GM18502 (cell line): Measurements from ENCODE around the gene TMEM94.
"Not testable (repeated sequence)": the region's sequence is repeated elsewhere in the genome, so short reads cannot be mapped to it uniquely, and the experiment has no call there.

Source experiments
- ATAC-seq: cut with Tn5 transposase; IDR thresholded peaks from one replicate; pipeline ENCODE4 v1.9.1; 2021; ENCODE audit warnings: mild to moderate bottlenecking; ENCODE audit not compliant: unreplicated experiment, poor library complexity

Gene TMEM94

DNA sequence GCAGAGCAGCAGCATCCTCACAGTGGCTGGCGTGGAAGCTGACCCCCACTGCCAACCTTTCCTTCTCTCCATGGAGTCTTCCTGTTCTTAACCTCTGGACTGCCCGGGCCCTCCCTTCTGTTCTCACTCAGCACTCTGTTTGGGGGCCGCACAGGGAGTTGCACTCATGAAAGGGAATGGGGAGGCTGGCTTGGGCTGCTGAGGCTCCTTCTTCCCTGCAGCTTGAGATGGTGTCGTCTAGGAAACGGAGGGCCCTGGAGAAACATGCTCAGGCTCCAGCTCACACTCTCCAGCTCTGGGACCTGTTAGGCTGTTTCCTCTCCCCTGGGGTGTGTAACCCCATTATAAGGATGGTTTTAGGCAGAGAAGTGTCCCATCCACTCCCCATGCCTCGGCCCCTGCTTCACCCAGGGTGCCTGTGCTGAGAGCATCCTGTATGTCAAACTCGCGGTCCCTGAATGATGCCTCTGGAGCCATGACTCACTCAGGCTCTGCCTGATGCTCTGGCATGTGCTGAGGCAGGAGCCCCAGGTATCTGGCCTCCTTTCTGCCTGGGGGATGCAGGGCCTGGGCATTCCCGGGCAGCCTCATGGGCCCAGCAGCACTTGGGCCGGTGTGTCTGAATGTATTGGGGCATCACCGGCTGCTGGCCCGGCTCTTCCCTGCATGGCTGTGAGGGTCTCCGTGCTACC lies 18.9 kb downstream of the TMEM94 start:
- no peak for ATAC-seq

DNA sequence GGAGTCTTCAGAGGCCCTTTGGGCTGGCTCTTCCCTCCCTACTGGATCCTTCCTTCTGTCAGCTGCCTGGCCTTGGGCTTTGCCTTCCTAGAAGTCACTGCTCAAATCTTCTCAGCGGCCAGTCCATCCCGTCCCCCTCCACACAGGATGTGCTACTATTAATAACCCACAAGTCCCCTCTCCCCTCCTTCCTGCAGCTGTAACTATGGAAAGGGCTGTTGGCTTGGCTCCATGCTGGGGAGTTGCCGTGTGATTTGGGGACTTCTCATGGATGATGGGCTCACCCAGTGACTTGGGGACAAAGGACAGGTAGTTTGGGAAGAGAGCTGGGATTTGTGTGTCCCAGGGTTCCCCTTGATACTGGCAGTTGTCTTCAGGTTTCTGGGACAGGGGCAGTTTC lies 19.4 kb downstream of the TMEM94 start:
- ATAC-seq: no peak

DNA sequence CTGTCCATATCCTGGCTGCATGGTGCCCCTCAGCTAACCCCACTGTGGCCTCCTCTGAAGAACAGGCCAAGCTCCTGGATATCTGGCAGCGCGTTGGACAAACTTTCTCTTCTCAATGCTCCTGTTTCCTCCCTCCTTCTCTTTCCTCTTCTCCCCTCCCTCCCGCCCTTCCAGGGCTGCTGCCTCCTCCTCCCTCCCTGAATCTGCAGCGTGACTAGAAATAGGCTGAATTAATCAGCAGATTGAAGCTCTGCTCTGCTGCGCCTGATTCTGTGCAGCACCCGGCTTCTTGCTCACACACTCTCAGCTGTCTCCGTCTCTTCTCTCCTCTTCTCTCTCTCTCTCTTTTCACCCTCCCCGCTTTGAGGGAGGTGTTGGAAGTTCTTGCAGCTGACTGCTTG lies 19.8 kb downstream of the TMEM94 start:
- ATAC-seq: no peak

- ATAC-seq: no peak
Measured at GRCh38 chr17:75476752-75477489, 20.5 kb downstream of the TMEM94 start.

GRCh38 chr17:75477490-75477862 lies 21.0 kb downstream of the TMEM94 start:
- not testable (repeated sequence) for ATAC-seq

GRCh38 chr17:75478508-75478907 lies 22.1 kb downstream of the TMEM94 start:
- ATAC-seq: no peak

DNA sequence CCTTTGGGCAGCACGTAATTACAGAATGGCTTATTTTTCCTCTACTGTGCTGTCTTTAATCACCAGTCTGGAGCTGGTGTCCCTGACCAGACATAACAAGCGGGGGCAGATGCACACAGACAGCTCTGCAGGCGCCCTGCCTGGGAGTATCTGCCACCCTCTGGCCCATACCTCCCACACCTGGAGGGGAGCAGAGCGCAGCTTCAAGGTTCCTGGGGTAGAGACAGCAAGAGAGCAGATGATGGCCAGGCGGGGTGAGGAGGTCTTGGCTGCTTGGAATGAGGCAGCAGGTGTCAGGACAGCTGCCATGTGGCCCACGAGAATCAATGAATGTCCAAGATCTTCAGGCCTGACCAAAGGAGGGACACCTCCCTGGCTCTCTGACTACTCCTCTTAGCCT lies 23.8 kb downstream of the TMEM94 start:
- ATAC-seq: no peak

DNA sequence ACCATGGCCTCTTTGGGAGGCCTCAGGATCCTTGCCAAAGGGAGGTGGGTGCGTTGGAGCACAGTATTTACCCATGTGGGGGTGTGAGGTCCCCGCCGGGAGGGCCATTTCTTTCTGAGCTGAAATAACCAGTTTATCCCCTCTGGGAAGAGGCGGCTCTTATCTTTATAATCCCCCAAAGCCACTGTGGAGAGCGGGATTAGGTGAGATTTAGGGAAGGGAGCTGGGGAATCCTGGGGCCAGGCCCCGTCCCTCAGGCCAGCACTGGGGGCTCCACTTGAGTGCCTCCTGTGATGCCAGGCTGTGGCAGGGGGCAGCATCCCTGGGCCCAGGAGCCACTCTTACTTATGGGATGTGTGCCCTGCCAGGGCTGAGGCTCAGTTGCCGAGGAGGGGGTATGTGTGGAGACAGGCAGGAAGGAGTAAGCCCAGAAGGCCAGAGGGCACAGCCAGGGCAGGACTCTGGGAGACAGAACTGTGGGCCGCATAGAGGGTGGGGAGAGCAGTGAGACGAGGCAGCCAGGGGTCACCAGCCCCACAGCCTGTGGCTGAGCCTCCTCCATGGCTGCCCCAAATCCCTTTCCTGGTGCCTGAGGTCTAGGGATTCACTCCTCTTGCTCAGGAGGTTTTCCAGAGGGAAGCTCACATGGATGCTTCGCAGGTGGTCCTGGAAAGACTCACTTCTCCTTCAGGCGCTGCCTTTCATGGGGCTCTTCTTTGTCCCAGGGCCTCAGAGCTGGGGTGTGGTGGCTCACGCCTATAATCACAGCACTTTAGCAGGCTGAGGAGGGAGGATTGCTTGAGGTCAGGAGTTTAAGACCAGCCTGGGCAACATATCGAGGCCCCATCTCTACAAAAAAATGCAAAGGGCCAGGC lies 25.0 kb downstream of the TMEM94 start:
- no peak for ATAC-seq

DNA sequence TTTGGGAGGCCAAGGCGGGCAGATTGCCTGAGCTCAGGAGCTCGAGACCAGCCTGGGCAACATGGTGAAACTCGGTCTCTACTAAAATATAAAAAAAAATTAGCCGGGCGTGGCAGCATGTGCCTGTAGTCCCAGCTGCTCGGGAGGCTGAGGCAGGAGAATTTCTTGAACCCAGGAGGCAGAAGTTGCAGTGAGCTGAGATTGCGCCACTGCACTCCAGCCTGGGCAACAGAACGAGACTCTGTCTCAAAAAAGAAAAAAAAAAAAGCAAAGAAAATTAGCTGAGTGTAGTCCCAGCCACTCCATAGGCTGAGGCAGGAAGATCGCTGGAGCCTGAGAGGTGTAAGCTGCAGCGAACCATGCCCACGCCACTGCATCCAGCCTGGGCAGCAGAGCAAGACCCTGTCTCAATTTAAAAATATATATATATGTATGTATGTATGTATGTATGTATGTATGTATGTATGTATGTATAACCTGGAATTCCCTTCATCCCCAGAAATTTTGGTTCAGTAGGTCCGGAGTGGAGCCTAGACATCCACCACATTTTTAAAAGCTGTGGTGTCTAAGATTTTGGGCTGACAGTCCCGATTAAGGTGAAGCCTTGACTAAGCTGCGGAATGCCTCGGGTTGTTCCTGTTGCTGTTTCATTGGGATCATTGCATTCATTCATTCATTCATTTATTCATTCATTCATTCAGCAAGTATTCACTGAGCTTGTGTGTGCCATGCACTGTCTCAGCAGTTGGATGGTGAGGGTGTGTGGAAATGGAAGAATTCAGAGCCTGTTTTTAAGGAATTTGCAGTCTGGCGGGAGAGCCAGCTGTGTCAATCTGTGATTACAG lies 25.9 kb downstream of the TMEM94 start:
- no peak for ATAC-seq

DNA sequence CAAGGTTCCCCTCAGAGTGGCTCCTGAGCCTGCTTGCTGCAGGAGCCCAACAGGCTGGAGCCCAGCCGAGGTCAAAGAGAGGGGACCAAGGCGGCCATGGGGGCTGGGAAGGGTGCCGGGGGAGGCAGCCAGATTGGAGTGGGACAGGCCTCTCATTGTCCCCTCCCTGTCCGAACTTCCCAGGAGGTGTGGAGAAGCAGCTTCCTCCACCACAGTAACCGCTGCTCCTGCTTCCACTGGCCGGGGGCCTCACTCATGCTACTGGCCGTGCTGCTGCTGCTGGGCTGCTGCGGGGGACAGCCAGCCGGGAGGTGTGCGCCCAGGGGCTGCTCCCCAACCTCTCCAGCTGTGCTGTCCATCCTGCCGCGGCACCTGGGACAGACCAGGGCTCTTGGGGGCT lies 29.3 kb downstream of the TMEM94 start:
- no peak for ATAC-seq

DNA sequence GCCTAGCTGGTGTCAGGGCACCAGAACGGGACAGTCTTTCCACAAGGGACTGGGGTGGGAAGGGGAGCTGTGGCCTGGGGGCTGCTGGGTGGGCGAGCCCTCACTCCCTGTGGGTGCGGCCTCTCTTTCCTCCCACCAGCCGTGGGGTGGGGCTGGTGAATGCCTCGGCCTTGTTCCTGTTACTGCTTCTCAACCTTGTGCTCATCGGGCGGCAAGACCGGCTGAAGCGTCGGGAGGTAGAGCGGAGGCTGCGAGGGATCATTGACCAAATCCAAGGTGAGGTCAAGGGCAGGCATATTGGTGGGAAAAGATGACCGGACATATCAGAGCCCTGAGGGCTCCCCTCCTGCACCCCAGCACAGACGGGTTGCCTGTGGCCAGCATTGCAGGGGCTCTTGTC lies 29.7 kb downstream of the TMEM94 start:
- no peak for ATAC-seq

DNA sequence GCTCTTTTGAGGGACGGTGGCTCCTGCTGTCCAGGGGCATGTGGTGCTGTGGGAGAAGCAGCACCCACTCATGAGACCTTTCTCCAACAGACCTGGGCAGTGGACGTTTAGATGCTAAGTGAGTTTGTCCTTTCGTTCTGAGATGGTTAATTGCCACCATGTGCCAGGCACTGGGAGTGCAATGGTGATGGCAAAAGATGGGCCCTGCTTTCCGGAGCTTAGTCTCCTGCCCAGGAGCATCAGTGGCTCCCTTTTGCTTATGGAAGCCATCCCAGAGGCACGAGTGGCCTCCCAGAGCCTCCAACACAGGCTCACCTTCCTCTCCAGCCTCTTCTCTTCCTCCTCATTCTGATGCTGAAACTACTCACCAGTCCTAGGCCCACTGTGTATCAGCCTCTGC lies 30.5 kb downstream of the TMEM94 start:
- no peak for ATAC-seq

GRCh38 chr17:75487351-75488070 lies 31.1 kb downstream of the TMEM94 start:
- ATAC-seq: no peak

GRCh38 chr17:75488693-75489510 lies 32.5 kb downstream of the TMEM94 start:
- ATAC-seq: no peak

DNA sequence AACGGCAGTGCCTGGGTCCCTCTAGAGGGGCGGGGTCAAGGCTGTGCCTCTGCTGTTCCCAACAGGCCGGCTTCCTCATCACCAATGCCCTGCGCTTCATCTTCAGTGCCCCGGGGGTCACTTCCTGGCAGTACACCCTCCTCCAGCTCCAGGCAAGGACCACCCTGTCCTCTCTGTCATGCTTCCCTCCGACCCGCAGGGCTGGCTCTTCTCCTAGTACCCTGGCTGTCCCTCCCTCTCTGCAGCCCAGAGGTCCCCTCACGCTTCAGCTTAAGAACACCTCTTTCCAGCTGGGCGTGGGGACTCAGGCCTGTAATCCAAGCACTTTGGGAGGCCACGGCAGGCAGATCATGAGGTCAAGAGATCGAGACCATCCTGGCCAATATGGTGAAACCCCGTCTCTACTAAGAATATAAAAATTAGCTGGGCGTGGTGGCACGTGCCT lies 33.1 kb downstream of the TMEM94 start:
- ATAC-seq: no peak

DNA sequence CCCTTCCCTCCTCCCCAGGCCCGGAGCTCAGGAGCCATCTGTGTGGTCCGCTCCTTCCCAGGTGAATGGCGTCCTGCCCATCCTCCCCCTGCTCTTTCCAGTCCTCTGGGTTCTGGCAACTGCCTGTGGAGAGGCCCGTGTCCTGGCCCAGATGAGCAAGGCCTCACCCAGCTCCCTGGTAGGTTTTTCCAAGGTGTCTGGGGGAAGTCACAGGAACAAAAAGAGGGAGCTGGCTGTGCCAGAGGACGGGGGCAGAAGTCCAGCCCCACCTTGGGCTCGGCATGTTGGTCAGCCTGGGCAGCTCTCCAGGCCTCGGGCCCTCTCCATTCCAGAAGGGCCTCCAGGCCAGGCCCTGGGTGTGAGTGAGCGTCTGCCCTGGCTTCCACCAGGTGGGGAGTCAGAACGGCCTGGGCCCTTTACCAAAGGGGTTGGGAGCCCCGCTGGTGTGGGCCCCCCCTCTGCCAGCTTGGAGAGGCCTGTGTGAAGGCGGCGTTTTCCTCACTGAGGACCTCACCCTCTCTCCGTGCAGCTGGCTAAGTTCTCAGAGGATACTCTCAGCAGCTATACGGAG lies 33.8 kb downstream of the TMEM94 start:
- ATAC-seq: no peak

DNA sequence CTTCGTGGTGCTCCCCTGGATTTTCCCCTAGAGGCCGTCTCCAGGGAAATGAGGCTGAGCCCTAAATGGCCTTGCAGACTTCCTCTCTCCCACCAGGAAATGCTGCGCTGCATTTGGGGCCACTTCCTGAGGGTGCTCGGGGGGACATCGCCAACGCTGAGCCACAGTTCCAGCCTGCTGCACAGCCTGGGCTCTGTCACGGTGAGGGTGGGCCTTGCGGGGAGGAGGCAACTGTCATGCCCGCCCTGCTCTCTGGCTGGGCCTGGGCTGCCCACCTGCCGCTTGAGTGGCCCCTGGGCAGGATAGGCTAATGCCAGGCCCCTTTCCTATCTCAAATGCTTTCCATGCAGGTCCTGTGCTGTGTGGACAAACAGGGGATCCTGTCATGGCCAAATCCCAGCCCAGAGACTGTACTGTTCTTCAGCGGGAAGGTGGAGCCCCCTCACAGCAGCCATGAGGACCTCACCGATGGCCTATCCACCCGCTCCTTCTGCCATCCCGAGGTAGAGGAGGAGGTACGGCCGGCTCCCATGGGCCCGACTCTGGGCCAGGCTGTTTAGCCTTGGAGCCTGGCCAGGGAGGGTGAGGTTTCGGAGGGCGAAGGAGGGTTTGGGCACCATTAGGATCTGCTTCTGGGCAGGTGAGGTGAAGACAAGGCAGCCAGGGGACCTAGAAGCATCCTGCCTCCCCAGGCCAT lies 34.7 kb downstream of the TMEM94 start:
- no peak for ATAC-seq

GRCh38 chr17:75491680-75492079 lies 35.2 kb downstream of the TMEM94 start:
- ATAC-seq: no peak
